ENCODE data around the gene CARS1. TPM values are rescaled to one million over a fixed set of nuclear protein-coding genes. Genes with fewer than 3 reads are reported as not detected.

CARS1 gene
- polyA plus RNA-seq, 3 donors: 30.9 to 46.8 (median 35.7) TPM

DNA sequence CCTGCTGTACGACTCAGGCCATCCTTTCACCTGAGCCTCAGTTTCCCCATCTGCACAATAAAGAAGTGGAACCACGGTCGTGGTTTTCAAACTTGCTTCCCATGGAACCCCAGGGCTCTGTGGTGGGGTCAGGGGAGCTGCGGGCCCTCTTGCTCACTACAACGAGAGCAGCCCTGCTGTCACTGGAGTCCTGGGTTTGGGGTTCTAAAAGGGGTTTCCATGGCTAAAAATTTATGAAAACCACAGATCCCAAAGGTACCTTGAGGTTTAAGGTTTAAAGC lies 45.4 kb upstream of the CARS1 start:
- H3K9ac ChIP-seq (ENCODE audit: insufficient read depth, low read length, poor library complexity, severe bottlenecking): no peak overlapping the region
- no peak for DNase-seq
- no peak overlapping the region for H3K4me2 ChIP-seq (replicated peaks; ENCODE audit: extremely low read depth, low read length, poor library complexity, severe bottlenecking)
- H3K9me3 Mint-ChIP-seq: no peaks in the 10 kb centered on the region
- H3K27ac Mint-ChIP-seq: no peak overlapping the region
- H3K79me2 ChIP-seq (ENCODE audit: insufficient read depth, low read length): no peaks in the 10 kb centered on the region
- peaks cover 40 to 83% of the 10 kb centered on the region in 2 donors for H3K36me3 Mint-ChIP-seq
- intact Hi-C loops (cut with micrococcal nuclease): no loop called here
- H3K4me3 Mint-ChIP-seq: no peak overlapping the region
- H3K4me1 ChIP-seq (ENCODE audit: control insufficient read depth in 1 of 2, insufficient read depth in 2 of 2, low read length in 2 of 2): peaks cover 22 to 28% of the 10 kb centered on the region in 2 donors
- TF ChIP-seq, protein P1, sequence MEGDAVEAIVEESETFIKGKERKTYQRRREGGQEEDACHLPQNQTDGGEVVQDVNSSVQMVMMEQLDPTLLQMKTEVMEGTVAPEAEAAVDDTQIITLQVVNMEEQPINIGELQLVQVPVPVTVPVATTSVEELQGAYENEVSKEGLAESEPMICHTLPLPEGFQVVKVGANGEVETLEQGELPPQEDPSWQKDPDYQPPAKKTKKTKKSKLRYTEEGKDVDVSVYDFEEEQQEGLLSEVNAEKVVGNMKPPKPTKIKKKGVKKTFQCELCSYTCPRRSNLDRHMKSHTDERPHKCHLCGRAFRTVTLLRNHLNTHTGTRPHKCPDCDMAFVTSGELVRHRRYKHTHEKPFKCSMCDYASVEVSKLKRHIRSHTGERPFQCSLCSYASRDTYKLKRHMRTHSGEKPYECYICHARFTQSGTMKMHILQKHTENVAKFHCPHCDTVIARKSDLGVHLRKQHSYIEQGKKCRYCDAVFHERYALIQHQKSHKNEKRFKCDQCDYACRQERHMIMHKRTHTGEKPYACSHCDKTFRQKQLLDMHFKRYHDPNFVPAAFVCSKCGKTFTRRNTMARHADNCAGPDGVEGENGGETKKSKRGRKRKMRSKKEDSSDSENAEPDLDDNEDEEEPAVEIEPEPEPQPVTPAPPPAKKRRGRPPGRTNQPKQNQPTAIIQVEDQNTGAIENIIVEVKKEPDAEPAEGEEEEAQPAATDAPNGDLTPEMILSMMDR (IDR thresholded peaks at IDR 0.05): no peak
- no peaks in the 10 kb centered on the region for H3K27me3 ChIP-seq (ENCODE audit: control insufficient read depth in 2 of 2, insufficient read depth in 2 of 2, low read length in 2 of 2)
- H4K20me1 ChIP-seq (ENCODE audit: insufficient read depth, low read length): no peaks in the 10 kb centered on the region
- peaks cover 0 to 3% (median 0%) of the 10 kb centered on the region in 3 donors for H3K27me3 Mint-ChIP-seq (ENCODE audit: low read depth in 3 of 3)
- H3K27ac ChIP-seq (ENCODE audit: low read depth in 1 of 2, low read length in 2 of 2): no peak overlapping the region
- H2AFZ ChIP-seq (ENCODE audit: insufficient read depth, low read depth, low read length, poor library complexity, severe bottlenecking): no peak overlapping the region
- peaks cover 24% of the 10 kb centered on the region for H3K4me1 Mint-ChIP-seq
- no peaks in the 10 kb centered on the region for H3K9me3 ChIP-seq (replicated peaks in 1 of 2; ENCODE audit: control insufficient read depth in 1 of 2, insufficient read depth in 1 of 2, low read length in 2 of 2)
- H3K36me3 ChIP-seq (replicated peaks in 1 of 2; ENCODE audit: control insufficient read depth in 1 of 2, insufficient read depth in 2 of 2, low read length in 2 of 2): peaks cover 20 to 65% of the 10 kb centered on the region in 2 donors
- WGBS (ENCODE audit: insufficient coverage): no CpG with 5 or more reads among the region's 5 CpGs
- H3K4me3 ChIP-seq (replicated peaks in 1 of 3; ENCODE audit: low read depth in 2 of 3, low read length in 3 of 3): no peak overlapping the region

DNA sequence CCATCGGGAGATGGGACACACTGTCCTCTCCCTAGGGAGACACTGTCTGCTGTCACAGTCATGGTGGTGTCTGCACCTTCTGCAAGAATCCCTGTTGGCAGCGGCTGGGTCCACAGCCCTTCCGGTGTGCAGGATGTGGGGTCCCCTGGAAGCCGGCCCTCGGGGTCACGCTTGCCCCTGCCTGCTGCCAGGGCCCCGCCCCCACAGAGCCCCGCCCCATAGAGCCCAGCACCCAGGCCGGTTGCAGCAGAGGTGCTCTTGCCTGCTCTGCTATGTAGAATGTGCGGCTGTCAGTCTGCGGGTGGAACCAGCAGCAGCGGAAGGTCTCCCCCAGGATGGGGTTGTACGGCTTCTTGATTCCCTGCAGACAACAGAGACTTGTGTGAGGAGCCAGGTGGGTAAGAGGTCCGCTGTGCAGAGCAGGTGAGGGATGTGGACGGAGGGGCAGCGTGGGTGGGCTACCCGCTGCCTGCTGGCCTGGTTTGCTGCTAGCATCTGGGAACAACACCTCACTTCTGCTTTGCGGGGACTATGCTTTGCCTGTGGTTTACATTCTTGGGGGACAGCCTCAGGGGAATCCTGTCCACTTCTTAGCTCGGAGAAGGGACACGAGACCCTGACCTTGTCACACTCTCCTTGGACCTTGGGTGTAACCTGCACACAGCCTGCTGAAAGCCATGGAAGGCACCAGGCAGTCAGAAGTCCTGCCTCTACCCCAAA lies 44.9 kb upstream of the CARS1 start:
- no peak for DNase-seq
- Mint-ChIP-seq H3K27ac (peak overlapping the region in 4 of 7 donors; percentile 30 to 83 (median 53)), H3K9me3 (no peaks in the 10 kb centered on the region), H3K27me3 (ENCODE audit: low read depth in 3 of 3) (peaks cover 0 to 2% (median 0%) of the 10 kb centered on the region in 3 donors), H3K36me3 (peaks cover 38 to 83% of the 10 kb centered on the region in 2 donors), H3K4me1 (peaks cover 24% of the 10 kb centered on the region), H3K4me3 (no peak overlapping the region)
- H3K36me3 ChIP-seq (replicated peaks in 1 of 2; ENCODE audit: control insufficient read depth in 1 of 2, insufficient read depth in 2 of 2, low read length in 2 of 2): peaks cover 19 to 64% of the 10 kb centered on the region in 2 donors
- H3K79me2 ChIP-seq (ENCODE audit: insufficient read depth, low read length): no peaks in the 10 kb centered on the region
- TF ChIP-seq, protein P1 (IDR thresholded peaks at IDR 0.05): no peak
- no peak overlapping the region for H3K4me2 ChIP-seq (replicated peaks; ENCODE audit: extremely low read depth, low read length, poor library complexity, severe bottlenecking)
- no peaks in the 10 kb centered on the region for H3K9me3 ChIP-seq (replicated peaks in 1 of 2; ENCODE audit: control insufficient read depth in 1 of 2, insufficient read depth in 1 of 2, low read length in 2 of 2)
- H3K4me1 ChIP-seq (ENCODE audit: control insufficient read depth in 1 of 2, insufficient read depth in 2 of 2, low read length in 2 of 2): peaks cover 22 to 28% of the 10 kb centered on the region in 2 donors
- H3K4me3 ChIP-seq (replicated peaks in 1 of 3; ENCODE audit: low read depth in 2 of 3, low read length in 3 of 3): no peak overlapping the region
- no peak overlapping the region for H2AFZ ChIP-seq (ENCODE audit: insufficient read depth, low read depth, low read length, poor library complexity, severe bottlenecking)
- no peaks in the 10 kb centered on the region for H4K20me1 ChIP-seq (ENCODE audit: insufficient read depth, low read length)
- H3K27ac ChIP-seq (ENCODE audit: low read depth in 1 of 2, low read length in 2 of 2): peak overlapping the region in 1 of 2 donors; percentile 59
- intact Hi-C loops (cut with micrococcal nuclease): no loop called here
- 88% methylated on average over 17 of the region's 20 CpGs for WGBS (ENCODE audit: insufficient coverage)
- H3K9ac ChIP-seq (ENCODE audit: insufficient read depth, low read length, poor library complexity, severe bottlenecking): no peak overlapping the region
- H3K27me3 ChIP-seq (ENCODE audit: control insufficient read depth in 2 of 2, insufficient read depth in 2 of 2, low read length in 2 of 2): no peaks in the 10 kb centered on the region

Data from CD14-positive monocyte (primary cell).